A673 (cell line): Measurements from ENCODE around the gene MMP24. TPM values are rescaled to one million over a fixed set of nuclear protein-coding genes. Genes with fewer than 3 reads are reported as not detected.
"Not testable (repeated sequence)": the region's sequence is repeated elsewhere in the genome, so short reads cannot be mapped to it uniquely, and the experiment has no call there.

Experiments used
- BruUV-seq: library from RNA; stranded (reverse); fragments of 400-500 nt; replicated peaks from 2 replicates; lab custom pipeline; 2021; lab: Mats Ljungman, UMichigan
- CTCF ChIA-PET: fragments of 300-600 bp; sonication (Branson Sonifier 250); formaldehyde crosslinking; loops from one replicate; lab custom pipeline; 2022; ENCODE audit warnings: antibody characterized with exemption; lab: Charles Lee
- POLR2A ChIA-PET: fragments of 300-600 bp; sonication (Branson Sonifier 250); formaldehyde crosslinking; loops from one replicate; lab custom pipeline; 2022; ENCODE audit warnings: antibody characterized with exemption; ENCODE audit not compliant: low non-redundant PET; lab: Charles Lee
- DNase-seq: peaks from one replicate; pipeline ENCODE4 v3.0.0-alpha.2; 2015; ENCODE audit warnings: low spot score
- H3K27ac ChIP-seq: fragments of 200-600 bp; sonication (generic); 2 replicates; pipeline ENCODE4 v1.5.1; 2016; ENCODE audit warnings: mixed run types, low read depth, mild to moderate bottlenecking, mixed read lengths, antibody characterized with exemption, low read length; ENCODE audit not compliant: poor library complexity, severe bottlenecking
- H3K27me3 ChIP-seq: fragments of 200-600 bp; sonication (generic); replicated peaks from 2 replicates; pipeline ENCODE4 v1.6.1; 2017; ENCODE audit warnings: mixed run types, low read depth, mild to moderate bottlenecking, mixed read lengths, antibody characterized with exemption, low read length; ENCODE audit not compliant: insufficient read depth, poor library complexity
- H3K36me3 ChIP-seq: fragments of 200-600 bp; sonication (generic); 2 replicates; pipeline ENCODE4 v1.6.1; 2016; ENCODE audit warnings: mixed run types, mild to moderate bottlenecking, mixed read lengths, antibody characterized with exemption, low read length; ENCODE audit not compliant: insufficient read depth, poor library complexity, severe bottlenecking
- H3K4me1 ChIP-seq: fragments of 200-600 bp; sonication (generic); 2 replicates; pipeline ENCODE4 v1.6.1; 2017; ENCODE audit warnings: mixed run types, mild to moderate bottlenecking, mixed read lengths, antibody characterized with exemption, low read length; ENCODE audit not compliant: insufficient read depth, poor library complexity, severe bottlenecking
- H3K4me3 ChIP-seq: fragments of 200-600 bp; sonication (generic); 2 replicates; pipeline ENCODE4 v1.5.1; 2016; ENCODE audit warnings: low read depth, mixed run types, mild to moderate bottlenecking, mixed read lengths, low read length; ENCODE audit not compliant: poor library complexity, severe bottlenecking
- H3K9me3 ChIP-seq: fragments of 200-600 bp; sonication (generic); 2 replicates; pipeline ENCODE4 v1.6.1; 2016; ENCODE audit warnings: mixed run types, low read depth, mild to moderate bottlenecking, mixed read lengths, antibody characterized with exemption, low read length; ENCODE audit not compliant: poor library complexity, severe bottlenecking
- CTCF ChIP-seq: fragments of 300-800, 200-600 bp; sonication (generic); conservative IDR thresholded peaks from 2 replicates; pipeline ENCODE4 v1.5.1; 2017; ENCODE audit warnings: low read depth, mild to moderate bottlenecking, antibody characterized with exemption, low read length, moderate library complexity, mixed read lengths
- EZH2 ChIP-seq: fragments of 200-600 bp; sonication (generic); IDR thresholded peaks from 2 replicates; pipeline ENCODE4 v1.6.1; 2017; ENCODE audit warnings: borderline replicate concordance, low read depth, mild to moderate bottlenecking, mixed read lengths, antibody characterized with exemption, low read length; ENCODE audit not compliant: poor library complexity, severe bottlenecking
- intact Hi-C: fragments of 100-400 bp; cut with micrococcal nuclease; formaldehyde crosslinking; loops from one replicate; pipeline ENCODE4 v1.10.0; 2022; ENCODE audit not compliant: unreplicated experiment
- total RNA-seq: library from RNA; stranded (reverse); gene quantifications from 2 replicates; pipeline ENCODE4 v1.2.3, GENCODE V29; 2021

MMP24 gene
- total RNA-seq, 1 experiment from 2014 or later = 0.11 TPM

- ChIA-PET CTCF (no interaction called here), POLR2A (no interaction called here)
- Histone ChIP-seq H3K36me3 (no peaks in the 10 kb centered on the region), H3K9me3 (no peaks in the 10 kb centered on the region), H3K4me3 (no peak overlapping the region), H3K4me1 (no peaks in the 10 kb centered on the region), H3K27ac (no peak overlapping the region), H3K27me3 (no peaks in the 10 kb centered on the region)
- TF ChIP-seq EZH2 = no peak
- DNase-seq = no peak
- intact Hi-C loops = no loop called here
- no TSS peak for BruUV-seq
These were observed 35.9 kb upstream of the MMP24 start for GRCh38 chr20:35190556-35190955.

- no peaks in the 10 kb centered on the region for H3K36me3 ChIP-seq
- CTCF ChIA-PET = no interaction called here
- H3K4me3 ChIP-seq = no peak overlapping the region
- H3K4me1 ChIP-seq = no peaks in the 10 kb centered on the region
- no peaks in the 10 kb centered on the region for H3K27me3 ChIP-seq
- H3K9me3 ChIP-seq = peaks cover 4% of the 10 kb centered on the region
- BruUV-seq = no TSS peak
- DNase-seq = no peak
- TF ChIP-seq EZH2 (no peak), CTCF (no peak)
- no peak overlapping the region for H3K27ac ChIP-seq
- intact Hi-C loops = no loop called here
- POLR2A ChIA-PET = no interaction called here
These were observed 34.9 kb upstream of the MMP24 start for GRCh38 chr20:35191419-35192117.

GRCh38 chr20:35192118-35192872 is 34.2 kb upstream of the MMP24 start:
- intact Hi-C loops = no loop called here
- Histone ChIP-seq H3K27ac (no peak overlapping the region), H3K4me3 (no peak overlapping the region), H3K9me3 (peaks cover 10% of the 10 kb centered on the region), H3K27me3 (no peaks in the 10 kb centered on the region), H3K36me3 (no peaks in the 10 kb centered on the region), H3K4me1 (no peaks in the 10 kb centered on the region)
- CTCF ChIA-PET = no interaction called here
- DNase-seq = no peak
- TF ChIP-seq CTCF = no peak
- no peak for TF ChIP-seq EZH2
- POLR2A ChIA-PET = no interaction called here
- BruUV-seq = no TSS peak

- CTCF ChIA-PET, POLR2A ChIA-PET, BruUV-seq: not testable (repeated sequence)
These were observed 33.3 kb upstream of the MMP24 start for GRCh38 chr20:35193031-35193791.

More at GRCh38 chr20:35193031-35193791, 33.3 kb upstream of the MMP24 start:
- DNase-seq, intact Hi-C loops, H3K9me3 ChIP-seq, H3K4me1 ChIP-seq, H3K27me3 ChIP-seq, H3K36me3 ChIP-seq, H3K4me3 ChIP-seq, H3K27ac ChIP-seq: not testable (repeated sequence)
